GM19193 (cell line): Measurements from ENCODE around the gene USP32.

Experiments
- POLR2A ChIP-seq: IDR thresholded peaks from 4 replicates; pipeline ENCODE4 v1.6.1; 2011; ENCODE audit not compliant: insufficient read depth, insufficient read length; ENCODE audit errors: extremely low read depth

Gene USP32

GRCh38 chr17:60410001-60410400, 18.1 kb upstream of the USP32 start:
- TF ChIP-seq POLR2A: no peak

- TF ChIP-seq POLR2A: no peak
These were observed 15.0 kb upstream of the USP32 start for GRCh38 chr17:60406887-60407286.

GRCh38 chr17:60403962-60404361, 12.0 kb upstream of the USP32 start:
- TF ChIP-seq POLR2A: no peak

- TF ChIP-seq POLR2A: no peak
These were observed 11.5 kb upstream of the USP32 start for GRCh38 chr17:60403523-60403810.

GRCh38 chr17:60401819-60402218, 9.9 kb upstream of the USP32 start:
- TF ChIP-seq POLR2A: no peak

DNA sequence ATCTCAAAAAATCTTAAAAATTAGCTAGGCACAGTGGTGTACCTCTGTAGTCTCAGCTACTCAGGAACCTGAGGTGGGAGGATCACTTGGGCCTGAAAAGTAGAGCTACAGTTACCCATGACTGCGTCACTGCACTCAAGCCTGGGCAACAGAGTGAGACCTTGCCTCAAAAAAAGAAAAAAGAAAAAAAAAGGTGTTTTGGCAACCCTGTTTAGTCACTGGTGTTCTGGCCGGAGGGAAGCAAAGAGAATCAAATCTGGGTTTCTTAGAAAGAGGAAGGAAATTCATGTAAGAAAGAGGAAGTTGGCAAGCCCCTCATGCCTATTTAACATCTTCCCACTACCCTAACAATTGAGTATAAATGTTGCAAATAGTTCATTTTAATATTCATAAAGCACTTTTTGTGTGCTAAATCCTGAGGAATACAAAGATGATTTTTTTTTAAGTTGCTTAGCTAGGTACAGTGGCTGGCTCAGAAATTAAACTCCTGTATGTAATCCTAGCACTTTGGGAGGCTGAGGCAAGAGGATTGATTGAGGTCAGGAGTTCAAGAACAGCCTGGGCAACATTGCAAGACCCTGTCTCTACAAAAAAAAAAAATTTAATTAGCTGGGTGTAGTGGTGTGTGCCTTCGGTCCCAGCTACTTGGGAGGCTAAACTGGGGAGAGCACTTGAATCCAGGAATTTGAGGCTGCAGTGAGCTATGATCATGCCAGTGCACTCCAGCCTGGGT, 6.5 kb upstream of the USP32 start:
- no peak for TF ChIP-seq POLR2A

GRCh38 chr17:60396412-60396811, 4.5 kb upstream of the USP32 start:
- no peak for TF ChIP-seq POLR2A

- no peak for TF ChIP-seq POLR2A
These were observed 3.7 kb upstream of the USP32 start for GRCh38 chr17:60395508-60396065.

DNA sequence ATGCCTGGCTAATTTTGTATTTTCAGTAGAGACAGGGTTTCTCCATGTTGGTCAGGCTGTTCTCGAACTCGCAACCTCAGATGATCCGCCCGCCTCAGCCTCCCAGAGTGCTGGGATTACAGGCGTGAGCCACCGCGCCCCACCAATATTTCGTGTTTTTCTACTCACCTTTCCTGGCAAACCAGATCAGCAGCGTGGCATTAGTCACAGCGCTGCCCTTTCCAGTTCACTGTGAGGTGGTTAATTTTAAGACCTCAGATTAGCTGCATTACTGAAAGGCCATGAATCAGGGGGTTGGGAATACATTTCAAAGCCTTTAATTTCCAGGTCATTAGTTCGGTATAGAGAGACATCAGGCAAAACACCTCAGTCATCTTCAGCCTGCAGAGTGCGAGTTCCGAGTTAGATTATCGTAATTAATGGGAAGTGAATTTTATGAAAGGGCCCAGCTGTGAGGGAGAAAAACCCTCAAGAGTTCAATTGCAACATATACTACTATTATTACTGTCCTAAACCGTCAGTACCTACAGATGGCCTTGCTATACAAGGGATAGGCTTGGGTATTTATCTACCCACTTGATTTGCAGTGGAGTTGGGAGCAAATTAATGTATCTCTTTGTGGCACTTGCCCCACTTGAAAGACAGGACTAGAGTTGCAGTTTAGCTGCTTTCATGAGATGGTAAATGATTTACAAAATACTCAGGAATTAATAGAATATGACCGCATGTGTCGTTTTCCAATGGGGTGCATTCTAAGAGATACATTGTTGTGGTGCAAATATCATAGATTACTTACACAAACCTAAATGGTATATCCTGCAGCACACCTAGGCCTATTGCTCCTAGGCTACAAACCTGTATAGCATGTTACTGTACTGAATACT, 2.1 kb upstream of the USP32 start:
- no peak for TF ChIP-seq POLR2A

DNA sequence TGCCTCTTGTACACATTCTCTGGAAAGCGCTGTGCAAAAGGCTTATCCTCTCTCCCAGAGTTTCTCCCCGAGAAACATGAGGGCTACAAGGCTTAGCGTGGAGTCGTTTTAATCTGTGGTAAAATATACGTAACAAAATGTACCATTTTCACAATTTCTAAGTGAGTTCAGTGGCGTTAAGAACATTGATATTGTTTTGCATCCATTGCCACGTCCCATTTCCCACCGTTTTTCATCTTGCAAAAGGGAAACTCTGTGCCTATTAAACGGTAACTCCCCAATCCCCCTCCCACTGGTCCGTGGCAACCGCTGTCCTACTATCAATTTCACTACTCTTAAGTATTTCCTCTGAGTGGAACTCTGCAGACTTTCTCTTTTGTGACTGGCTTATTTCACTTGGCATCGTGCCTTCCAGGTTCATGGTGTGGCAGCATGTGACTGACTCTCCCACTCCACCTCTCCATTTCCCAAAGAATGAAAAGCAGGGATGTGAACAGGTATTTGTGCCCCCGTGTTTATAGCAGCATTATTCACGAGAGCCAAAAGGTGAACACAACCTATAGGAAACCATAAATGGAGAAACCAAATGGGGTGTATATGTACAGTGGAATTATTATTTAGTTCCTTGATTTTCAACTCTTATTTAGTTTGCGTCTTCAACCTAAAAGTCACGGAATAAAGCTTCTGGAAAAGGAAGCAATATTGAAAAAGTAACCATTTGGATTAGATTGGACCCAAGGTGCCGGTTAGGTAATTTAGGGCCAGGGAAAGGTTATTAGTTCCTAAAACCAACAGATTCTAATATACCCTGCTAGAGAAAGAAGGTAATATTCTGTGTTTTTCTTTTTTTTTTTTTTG, 1.1 kb upstream of the USP32 start:
- no peak for TF ChIP-seq POLR2A

GRCh38 chr17:60391471-60392041, 377 bp downstream of the USP32 start:
- no peak for TF ChIP-seq POLR2A

DNA sequence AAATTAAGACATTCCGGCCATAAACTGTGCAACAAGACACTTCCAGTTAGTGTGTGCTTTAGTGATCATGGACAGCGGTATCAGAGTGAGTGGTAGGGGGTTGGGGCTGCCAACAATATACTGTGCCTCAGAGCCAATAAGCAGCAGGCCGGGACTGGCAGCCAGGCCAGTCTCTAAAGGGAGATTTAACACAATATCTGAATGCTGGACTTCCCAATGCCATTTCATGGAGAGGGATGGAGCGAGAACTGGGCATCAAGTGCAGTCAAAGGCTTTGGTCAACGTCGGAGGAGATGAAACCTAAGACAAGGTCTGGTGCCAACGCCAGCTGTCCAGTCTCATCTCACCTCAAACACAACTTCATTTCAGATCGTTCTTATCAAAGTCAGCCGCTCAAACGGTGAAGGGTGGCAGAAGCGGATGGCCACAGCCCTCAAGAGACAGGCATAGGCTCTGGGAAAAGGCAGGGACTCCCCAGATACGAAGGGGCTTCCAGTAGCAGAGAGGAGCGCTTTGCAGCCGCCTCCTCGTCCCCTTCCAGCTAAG, 935 bp downstream of the USP32 start:
- no peak for TF ChIP-seq POLR2A

DNA sequence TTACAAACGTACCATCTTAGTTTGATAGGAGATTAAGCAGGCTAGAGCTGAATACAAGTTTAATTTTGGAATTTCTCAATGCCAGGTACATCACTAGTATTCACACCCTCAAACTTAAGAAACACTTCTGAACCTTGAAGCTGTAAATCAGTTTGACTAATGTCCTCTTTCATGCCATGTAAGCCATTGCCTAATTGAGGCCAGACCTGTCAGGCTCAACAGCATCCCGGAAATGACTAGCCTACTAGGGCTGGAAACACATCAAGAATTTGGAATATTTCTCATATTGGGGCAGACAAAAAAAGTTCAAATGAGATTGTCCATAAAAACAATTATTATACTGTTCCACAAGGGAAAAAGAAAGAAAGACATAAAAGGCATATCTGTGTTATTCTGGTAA, 1.7 kb downstream of the USP32 start:
- no peak for TF ChIP-seq POLR2A

DNA sequence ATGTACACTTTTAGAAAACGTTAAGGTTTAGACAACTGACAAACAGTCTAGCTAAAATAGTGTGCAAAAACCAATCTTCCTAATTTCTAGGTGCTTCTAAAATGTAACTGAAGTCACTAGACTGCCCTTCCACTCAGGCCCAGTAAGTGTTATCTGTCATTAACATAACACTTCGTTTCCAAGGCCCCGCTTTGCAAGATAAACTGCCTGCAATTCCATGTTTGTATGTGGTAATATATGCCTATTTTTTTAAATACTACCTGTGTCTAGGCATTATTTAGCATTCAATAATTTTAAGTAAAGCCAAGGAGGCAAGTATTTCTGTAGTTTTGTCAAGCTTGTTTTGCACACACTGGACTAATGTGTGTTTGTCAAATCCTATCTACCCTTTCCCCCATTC, 3.2 kb downstream of the USP32 start:
- no peak for TF ChIP-seq POLR2A
